Measurements from ENCODE around the gene ZNF620. TPM values are rescaled to one million over a fixed set of nuclear protein-coding genes. Genes with fewer than 3 reads are reported as not detected.

The ZNF620 gene
- total RNA-seq, 1 experiment from 2014 or later, result 11.9 TPM

DNA sequence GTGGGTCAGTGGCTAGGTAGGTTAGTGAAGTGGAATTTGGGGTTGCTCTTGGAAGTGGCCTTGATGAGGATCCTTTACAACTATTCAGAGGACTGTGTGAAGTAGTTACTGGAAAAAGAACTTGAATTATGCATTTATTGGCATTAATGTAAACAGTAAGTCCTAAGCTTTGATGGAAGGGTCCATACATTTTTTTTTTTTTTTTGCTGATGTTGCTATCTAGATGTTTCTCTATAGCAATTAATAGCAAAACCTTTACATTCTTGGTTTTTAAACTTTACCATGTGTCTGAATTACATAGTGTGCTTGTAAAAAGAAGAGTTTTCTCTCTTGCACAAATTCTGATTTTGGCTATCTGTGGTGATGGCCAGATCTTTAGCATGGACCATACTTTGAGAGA, 28.4 kb downstream of the ZNF620 start:
- Mint-ChIP-seq H3K4me1 (ENCODE audit: low read depth, unreplicated experiment) (no peaks in the 10 kb centered on the region), H3K9me3 (ENCODE audit: unreplicated experiment) (peaks cover 9% of the 10 kb centered on the region), H3K36me3 (ENCODE audit: insufficient read depth, unreplicated experiment) (peaks cover 60% of the 10 kb centered on the region), H3K4me3 (ENCODE audit: unreplicated experiment) (no peak overlapping the region), H3K27me3 (ENCODE audit: insufficient read depth, unreplicated experiment) (no peaks in the 10 kb centered on the region), H3K27ac (ENCODE audit: unreplicated experiment) (no peak overlapping the region)
- no TSS peak for BruUV-seq (replicated peaks)
- H3K36me3 ChIP-seq (ENCODE audit: control insufficient read depth, insufficient read depth, low read length), result peaks cover 3% of the 10 kb centered on the region
- ChIA-PET POLR2A (no interaction called here), CTCF (no interaction called here)
- DNase-seq, result no peak
- no peak overlapping the region for H3K4me3 ChIP-seq (ENCODE audit: low read depth, low read length)
- intact Hi-C loops (cut with micrococcal nuclease; ENCODE audit: unreplicated experiment), result no loop called here
- H3K9me3 ChIP-seq, result no peaks in the 10 kb centered on the region
- H3K4me1 ChIP-seq, result no peaks in the 10 kb centered on the region
- TF ChIP-seq, protein P1, sequence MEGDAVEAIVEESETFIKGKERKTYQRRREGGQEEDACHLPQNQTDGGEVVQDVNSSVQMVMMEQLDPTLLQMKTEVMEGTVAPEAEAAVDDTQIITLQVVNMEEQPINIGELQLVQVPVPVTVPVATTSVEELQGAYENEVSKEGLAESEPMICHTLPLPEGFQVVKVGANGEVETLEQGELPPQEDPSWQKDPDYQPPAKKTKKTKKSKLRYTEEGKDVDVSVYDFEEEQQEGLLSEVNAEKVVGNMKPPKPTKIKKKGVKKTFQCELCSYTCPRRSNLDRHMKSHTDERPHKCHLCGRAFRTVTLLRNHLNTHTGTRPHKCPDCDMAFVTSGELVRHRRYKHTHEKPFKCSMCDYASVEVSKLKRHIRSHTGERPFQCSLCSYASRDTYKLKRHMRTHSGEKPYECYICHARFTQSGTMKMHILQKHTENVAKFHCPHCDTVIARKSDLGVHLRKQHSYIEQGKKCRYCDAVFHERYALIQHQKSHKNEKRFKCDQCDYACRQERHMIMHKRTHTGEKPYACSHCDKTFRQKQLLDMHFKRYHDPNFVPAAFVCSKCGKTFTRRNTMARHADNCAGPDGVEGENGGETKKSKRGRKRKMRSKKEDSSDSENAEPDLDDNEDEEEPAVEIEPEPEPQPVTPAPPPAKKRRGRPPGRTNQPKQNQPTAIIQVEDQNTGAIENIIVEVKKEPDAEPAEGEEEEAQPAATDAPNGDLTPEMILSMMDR (IDR thresholded peaks at IDR 0.05; ENCODE audit: insufficient read depth in 1 of 2, low read depth in 1 of 2, low read length in 1 of 2, severe bottlenecking in 1 of 2, unreplicated experiment in 1 of 2), result no peak
- no peaks in the 10 kb centered on the region for H3K27me3 ChIP-seq (replicated peaks; ENCODE audit: control insufficient read depth, insufficient read depth, low read length)

DNA sequence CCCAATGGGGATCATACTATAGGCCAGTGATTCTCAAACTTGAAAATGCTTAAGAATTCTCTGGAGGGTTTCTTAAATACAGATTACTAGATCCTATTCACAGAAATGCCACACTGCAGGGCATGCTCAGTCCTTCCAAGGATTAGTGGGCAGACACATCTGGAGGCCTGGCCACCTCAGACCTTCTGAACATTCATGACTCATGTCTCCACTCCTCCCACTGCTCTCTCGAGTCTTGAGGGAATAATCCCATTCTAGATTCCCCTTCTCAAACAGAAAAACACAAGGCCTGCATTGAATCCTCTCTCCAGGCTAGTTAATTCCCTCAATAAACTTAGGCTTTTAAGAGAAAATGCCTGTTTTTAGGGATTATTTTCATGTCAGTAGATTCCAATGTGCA, 41.0 kb downstream of the ZNF620 start:
- no peaks in the 10 kb centered on the region for H3K4me1 ChIP-seq
- H3K27me3 ChIP-seq (replicated peaks; ENCODE audit: control insufficient read depth, insufficient read depth, low read length), result no peaks in the 10 kb centered on the region
- DNase-seq, result no peak
- POLR2A ChIA-PET, result no interaction called here
- H3K4me3 Mint-ChIP-seq (ENCODE audit: unreplicated experiment), result no peak overlapping the region
- no TSS peak for BruUV-seq (replicated peaks)
- H3K36me3 Mint-ChIP-seq (ENCODE audit: insufficient read depth, unreplicated experiment), result no peaks in the 10 kb centered on the region
- H3K4me1 Mint-ChIP-seq (ENCODE audit: low read depth, unreplicated experiment), result no peaks in the 10 kb centered on the region
- H3K27me3 Mint-ChIP-seq (ENCODE audit: insufficient read depth, unreplicated experiment), result no peaks in the 10 kb centered on the region
- no peaks in the 10 kb centered on the region for H3K9me3 ChIP-seq
- H3K9me3 Mint-ChIP-seq (ENCODE audit: unreplicated experiment), result peaks cover 10% of the 10 kb centered on the region
- intact Hi-C loops (cut with micrococcal nuclease; ENCODE audit: unreplicated experiment), result no loop called here
- TF ChIP-seq, protein P1 (IDR thresholded peaks at IDR 0.05; ENCODE audit: insufficient read depth in 1 of 2, low read depth in 1 of 2, low read length in 1 of 2, severe bottlenecking in 1 of 2, unreplicated experiment in 1 of 2), result no peak
- no peak overlapping the region for H3K4me3 ChIP-seq (ENCODE audit: low read depth, low read length)
- CTCF ChIA-PET, result no interaction called here
- H3K27ac Mint-ChIP-seq (ENCODE audit: unreplicated experiment), result no peak overlapping the region
- no peaks in the 10 kb centered on the region for H3K36me3 ChIP-seq (ENCODE audit: control insufficient read depth, insufficient read depth, low read length)

DNA sequence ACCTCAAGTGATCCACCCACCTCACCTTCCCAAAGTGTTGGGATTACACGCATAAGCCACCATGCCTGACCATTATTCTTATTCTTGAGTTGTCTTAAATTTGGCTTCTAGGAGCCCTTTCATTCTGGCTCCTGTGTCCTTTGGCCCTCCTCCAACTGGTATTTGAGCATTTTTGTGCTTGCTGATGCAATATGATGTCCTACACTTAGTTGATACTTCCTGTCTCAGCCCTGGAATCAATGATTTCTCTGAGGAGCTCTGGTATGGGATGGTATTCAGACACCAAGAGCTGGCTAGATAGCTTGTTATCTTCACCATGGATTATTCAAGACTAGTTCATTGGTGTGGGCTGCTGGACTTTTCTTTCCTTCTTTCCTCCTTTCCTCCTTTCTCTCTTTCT, 44.3 kb downstream of the ZNF620 start:
- ChIA-PET POLR2A (no interaction called here), CTCF (no interaction called here)
- Mint-ChIP-seq H3K4me3 (ENCODE audit: unreplicated experiment) (no peak overlapping the region), H3K36me3 (ENCODE audit: insufficient read depth, unreplicated experiment) (no peaks in the 10 kb centered on the region), H3K27ac (ENCODE audit: unreplicated experiment) (no peak overlapping the region), H3K27me3 (ENCODE audit: insufficient read depth, unreplicated experiment) (no peaks in the 10 kb centered on the region), H3K4me1 (ENCODE audit: low read depth, unreplicated experiment) (no peaks in the 10 kb centered on the region), H3K9me3 (ENCODE audit: unreplicated experiment) (peaks cover 10% of the 10 kb centered on the region)
- Histone ChIP-seq H3K9me3 (no peaks in the 10 kb centered on the region), H3K36me3 (ENCODE audit: control insufficient read depth, insufficient read depth, low read length) (no peaks in the 10 kb centered on the region), H3K27me3 (replicated peaks; ENCODE audit: control insufficient read depth, insufficient read depth, low read length) (no peaks in the 10 kb centered on the region), H3K4me1 (no peaks in the 10 kb centered on the region), H3K4me3 (ENCODE audit: low read depth, low read length) (no peak overlapping the region)
- no TSS peak for BruUV-seq (replicated peaks)
- TF ChIP-seq, protein P1 (IDR thresholded peaks at IDR 0.05; ENCODE audit: insufficient read depth in 1 of 2, low read depth in 1 of 2, low read length in 1 of 2, severe bottlenecking in 1 of 2, unreplicated experiment in 1 of 2), result no peak
- intact Hi-C loops (cut with micrococcal nuclease; ENCODE audit: unreplicated experiment), result no loop called here
- DNase-seq, result no peak
